HCT116 (cell line): ENCODE results near the gene HEXIM1.

Source experiments
- CBX3 ChIP-seq: IDR thresholded peaks from 2 replicates; pipeline ENCODE4 v1.6.1; 2012; ENCODE audit warnings: low read depth
- CEBPB ChIP-seq: IDR thresholded peaks from 2 replicates; pipeline ENCODE4 v1.6.1; 2012; ENCODE audit warnings: low read depth
- EGR1 ChIP-seq: IDR thresholded peaks from 2 replicates; pipeline ENCODE4 v1.6.1; 2012; ENCODE audit warnings: low read depth
- ELF1 ChIP-seq: IDR thresholded peaks from 2 replicates; pipeline ENCODE4 v1.6.1; 2012; ENCODE audit warnings: low read depth, borderline replicate concordance
- JUND ChIP-seq: IDR thresholded peaks from 2 replicates; pipeline ENCODE4 v1.6.1; 2012
- POLR2A ChIP-seq: IDR thresholded peaks from 2 replicates; pipeline ENCODE4 v1.7.0; 2011; ENCODE audit warnings: borderline replicate concordance; ENCODE audit not compliant: insufficient read depth, insufficient read length; ENCODE audit errors: extremely low read depth
- POLR2AphosphoS5 ChIP-seq: IDR thresholded peaks from 2 replicates; pipeline ENCODE4 v1.6.1; 2011; ENCODE audit warnings: mild to moderate bottlenecking, low read depth, low read length, moderate library complexity
- RAD21 ChIP-seq: IDR thresholded peaks from 2 replicates; pipeline ENCODE4 v1.6.1; 2012; ENCODE audit warnings: low read depth, mild to moderate bottlenecking
- REST ChIP-seq: IDR thresholded peaks from 2 replicates; pipeline ENCODE4 v1.6.1; 2012; ENCODE audit warnings: low read depth
- SIN3A ChIP-seq: IDR thresholded peaks from 2 replicates; pipeline ENCODE4 v1.6.1; 2012; ENCODE audit warnings: low read depth
- SRF ChIP-seq: IDR thresholded peaks from 2 replicates; pipeline ENCODE4 v1.6.1; 2012; ENCODE audit warnings: low read depth
- TCF7L2 ChIP-seq: IDR thresholded peaks from 2 replicates; pipeline ENCODE4 v1.7.0; 2011; ENCODE audit warnings: borderline replicate concordance, inconsistent platforms; ENCODE audit not compliant: insufficient read depth, insufficient read length; ENCODE audit errors: extremely low read depth
- ZNF274 ChIP-seq: fragments of 200-500 bp; sonication (Bioruptor generic); IDR thresholded peaks from 2 replicates; pipeline ENCODE4 v1.6.1; 2014; ENCODE audit warnings: mild to moderate bottlenecking, low read depth, low read length, inconsistent platforms
- TF ChIP-seq, protein P1 (sequence below), 3 experiments: fragments of 200-600 bp in 1 of 3; sonication (generic) in 1 of 3; IDR thresholded peaks in 2 of 3; conservative IDR thresholded peaks in 1 of 3; 2 replicates each; pipeline ENCODE4 v1.5.1; 2012 to 2017; ENCODE audit warnings: low read depth in 2 of 3, low read length in 2 of 3, antibody characterized with exemption in 1 of 3, borderline replicate concordance in 1 of 3, control low read depth in 1 of 3, mild to moderate bottlenecking in 1 of 3, mixed read lengths in 1 of 3, mixed run types in 1 of 3, moderate library complexity in 1 of 3; ENCODE audit not compliant: insufficient read depth in 1 of 3

- TF ChIP-seq, protein P1, sequence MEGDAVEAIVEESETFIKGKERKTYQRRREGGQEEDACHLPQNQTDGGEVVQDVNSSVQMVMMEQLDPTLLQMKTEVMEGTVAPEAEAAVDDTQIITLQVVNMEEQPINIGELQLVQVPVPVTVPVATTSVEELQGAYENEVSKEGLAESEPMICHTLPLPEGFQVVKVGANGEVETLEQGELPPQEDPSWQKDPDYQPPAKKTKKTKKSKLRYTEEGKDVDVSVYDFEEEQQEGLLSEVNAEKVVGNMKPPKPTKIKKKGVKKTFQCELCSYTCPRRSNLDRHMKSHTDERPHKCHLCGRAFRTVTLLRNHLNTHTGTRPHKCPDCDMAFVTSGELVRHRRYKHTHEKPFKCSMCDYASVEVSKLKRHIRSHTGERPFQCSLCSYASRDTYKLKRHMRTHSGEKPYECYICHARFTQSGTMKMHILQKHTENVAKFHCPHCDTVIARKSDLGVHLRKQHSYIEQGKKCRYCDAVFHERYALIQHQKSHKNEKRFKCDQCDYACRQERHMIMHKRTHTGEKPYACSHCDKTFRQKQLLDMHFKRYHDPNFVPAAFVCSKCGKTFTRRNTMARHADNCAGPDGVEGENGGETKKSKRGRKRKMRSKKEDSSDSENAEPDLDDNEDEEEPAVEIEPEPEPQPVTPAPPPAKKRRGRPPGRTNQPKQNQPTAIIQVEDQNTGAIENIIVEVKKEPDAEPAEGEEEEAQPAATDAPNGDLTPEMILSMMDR (IDR thresholded peaks at IDR 0.05 in 2 of 3, conservative IDR thresholded peaks at IDR 0.05 in 1 of 3; ENCODE audit: borderline replicate concordance in 1 of 3, insufficient read depth in 1 of 3, low read depth in 2 of 3, low read length in 2 of 3): no peak
- TF ChIP-seq CBX3 (no peak), SIN3A (no peak), POLR2AphosphoS5 (no peak), ELF1 (no peak), JUND (no peak), RAD21 (no peak), REST (no peak), POLR2A (no peak), SRF (no peak), ZNF274 (no peak), EGR1 (no peak), CEBPB (no peak), TCF7L2 (no peak)
Observed at GRCh38 chr17:45184144-45184543, 35.9 kb downstream of the HEXIM1 start.
